IMR-90 (cell line): Measurements from ENCODE around the gene AMN. TPM values are rescaled to one million over a fixed set of nuclear protein-coding genes. Genes with fewer than 3 reads are reported as not detected.

Experiments used
- ATAC-seq: fragments of 200-7000 bp; cut with Tn5 transposase; 2 replicates; pipeline ENCODE4 v1.9.1; 2020; ENCODE audit warnings: low read depth, mild to moderate bottlenecking, moderate library complexity
- BruUV-seq: library from RNA; stranded (reverse); fragments of 400-500 nt; replicated peaks from 2 replicates; lab custom pipeline; 2021; lab: Mats Ljungman, UMichigan
- CTCF ChIA-PET: fragments of 300-600 bp; formaldehyde crosslinking; extraction: SDS; loops from one replicate; lab custom pipeline; 2021; ENCODE audit warnings: antibody characterized with exemption; lab: Yijun Ruan, JAX
- POLR2A ChIA-PET: fragments of 300-600 bp; sonication (Branson Sonifier 250); formaldehyde crosslinking; loops from one replicate; lab custom pipeline; 2022; ENCODE audit warnings: antibody characterized with exemption; ENCODE audit not compliant: unreplicated experiment; lab: Charles Lee
- DNase-seq: peaks from one replicate; pipeline ENCODE4 v3.0.0; 2013
- H2AFZ ChIP-seq: replicated peaks from 2 replicates; pipeline ENCODE3; 2013; ENCODE audit warnings: low read length, mild to moderate bottlenecking; ENCODE audit not compliant: poor library complexity
- H2AK5ac ChIP-seq: 2 replicates; pipeline ENCODE4 v1.6.1; 2013; ENCODE audit warnings: low read depth, low read length, inconsistent platforms
- H2AK9ac ChIP-seq: replicated peaks from 2 replicates; pipeline ENCODE3; 2013; ENCODE audit warnings: mild to moderate bottlenecking, low read depth, low read length, moderate library complexity; ENCODE audit not compliant: poor library complexity
- H2BK120ac ChIP-seq: 2 replicates; pipeline ENCODE4 v1.6.1; 2013; ENCODE audit warnings: low read depth, low read length, inconsistent platforms
- H2BK15ac ChIP-seq: 3 replicates; pipeline ENCODE4 v1.6.1; 2013; ENCODE audit warnings: low read depth, low read length, inconsistent platforms
- H2BK20ac ChIP-seq: 2 replicates; pipeline ENCODE4 v1.6.1; 2013; ENCODE audit warnings: low read depth, mild to moderate bottlenecking, inconsistent platforms, low read length, moderate library complexity
- H2BK5ac ChIP-seq: 2 replicates; pipeline ENCODE4 v1.6.1; 2013; ENCODE audit warnings: mild to moderate bottlenecking, low read depth, low read length, inconsistent platforms; ENCODE audit not compliant: poor library complexity, severe bottlenecking
- H3K14ac ChIP-seq: replicated peaks from 2 replicates; pipeline ENCODE4 v1.6.1; 2013; ENCODE audit warnings: low read depth, low read length, inconsistent platforms
- H3K18ac ChIP-seq: 2 replicates; pipeline ENCODE4 v1.6.1; 2013; ENCODE audit warnings: low read depth, low read length, control low read depth
- H3K23ac ChIP-seq: 2 replicates; pipeline ENCODE4 v1.6.1; 2013; ENCODE audit warnings: low read depth, low read length, inconsistent platforms
- H3K27ac ChIP-seq: 2 replicates; pipeline ENCODE4 v1.5.1; 2013; ENCODE audit warnings: mild to moderate bottlenecking, control low read depth, low read length; ENCODE audit not compliant: insufficient read depth
- H3K27me3 ChIP-seq: 2 replicates; pipeline ENCODE4 v1.6.1; 2013; ENCODE audit warnings: low read length; ENCODE audit not compliant: control insufficient read depth, insufficient read depth
- H3K36me3 ChIP-seq: 2 replicates; pipeline ENCODE4 v1.6.1; 2013; ENCODE audit warnings: low read length, mixed read lengths; ENCODE audit not compliant: control insufficient read depth, insufficient read depth
- H3K4ac ChIP-seq: 2 replicates; pipeline ENCODE4 v1.6.1; 2013; ENCODE audit warnings: low read depth, low read length, inconsistent platforms
- H3K4me1 ChIP-seq: 2 replicates; pipeline ENCODE4 v1.6.1; 2013; ENCODE audit warnings: low read length, mixed read lengths; ENCODE audit not compliant: control insufficient read depth, insufficient read depth
- H3K4me2 ChIP-seq: 2 replicates; pipeline ENCODE4 v1.6.1; 2013; ENCODE audit warnings: low read depth, mild to moderate bottlenecking, control low read depth, low read length, moderate library complexity
- H3K4me3 ChIP-seq: 2 replicates; pipeline ENCODE4 v1.5.1; 2013; ENCODE audit warnings: low read depth, mild to moderate bottlenecking, control low read depth, low read length, moderate library complexity; ENCODE audit not compliant: insufficient read depth
- H3K56ac ChIP-seq: 2 replicates; pipeline ENCODE4 v1.6.1; 2013; ENCODE audit warnings: low read length, inconsistent platforms; ENCODE audit not compliant: insufficient read depth; ENCODE audit errors: extremely low read depth
- H3K79me1 ChIP-seq, 2 experiments: 2 replicates each; pipeline ENCODE4 v1.6.1; 2013; ENCODE audit warnings: low read length in 2 of 2, inconsistent platforms in 1 of 2, low read depth in 1 of 2
- H3K9ac ChIP-seq: 2 replicates; pipeline ENCODE4 v1.6.1; 2013; ENCODE audit warnings: low read depth, low read length, control low read depth
- H3K9me1 ChIP-seq: 2 replicates; pipeline ENCODE4 v1.6.1; 2013; ENCODE audit warnings: low read length, inconsistent platforms; ENCODE audit not compliant: insufficient read depth
- H3K9me3 ChIP-seq: 2 replicates; pipeline ENCODE4 v1.6.1; 2013; ENCODE audit warnings: low read length; ENCODE audit not compliant: control insufficient read depth, insufficient read depth
- H4K20me1 ChIP-seq: 2 replicates; pipeline ENCODE4 v1.6.1; 2013; ENCODE audit warnings: low read length, inconsistent platforms; ENCODE audit not compliant: insufficient read depth
- H4K5ac ChIP-seq: 2 replicates; pipeline ENCODE4 v1.6.1; 2013; ENCODE audit warnings: mild to moderate bottlenecking, low read depth, low read length, control low read depth
- H4K8ac ChIP-seq, 2 experiments: 2 replicates each; pipeline ENCODE4 v1.6.1; 2013; ENCODE audit warnings: low read depth in 2 of 2, low read length in 2 of 2, control low read depth in 1 of 2, inconsistent platforms in 1 of 2
- H4K91ac ChIP-seq: 2 replicates; pipeline ENCODE4 v1.6.1; 2013; ENCODE audit warnings: low read depth, low read length, inconsistent platforms; ENCODE audit not compliant: insufficient read depth
- CEBPB ChIP-seq: IDR thresholded peaks from 2 replicates; pipeline ENCODE4 v1.6.1; 2012; ENCODE audit warnings: low read depth, low read length, improper control_type of control experiment
- CHD1 ChIP-seq: IDR thresholded peaks from 2 replicates; pipeline ENCODE4 v1.6.1; 2012; ENCODE audit warnings: low read depth, low read length, improper control_type of control experiment
- CTCF ChIP-seq: conservative IDR thresholded peaks from 2 replicates; pipeline ENCODE4 v1.5.1; 2012; ENCODE audit warnings: mild to moderate bottlenecking, low read depth, low read length, improper control_type of control experiment
- ELK1 ChIP-seq: fragments of 150-350 bp; IDR thresholded peaks from 2 replicates; pipeline ENCODE4 v1.6.1; 2016; ENCODE audit warnings: low read depth, mild to moderate bottlenecking, low read length, moderate library complexity, borderline replicate concordance
- FOS ChIP-seq: fragments of 150-350 bp; IDR thresholded peaks from 2 replicates; pipeline ENCODE4 v1.6.1; 2016; ENCODE audit warnings: low read depth, low read length
- MAFK ChIP-seq: IDR thresholded peaks from 2 replicates; pipeline ENCODE4 v1.6.1; 2012; ENCODE audit warnings: low read depth, low read length, improper control_type of control experiment
- MAZ ChIP-seq: IDR thresholded peaks from 2 replicates; pipeline ENCODE4 v1.6.1; 2012; ENCODE audit warnings: low read depth, mild to moderate bottlenecking, low read length, improper control_type of control experiment, moderate library complexity, borderline replicate concordance
- MXI1 ChIP-seq: IDR thresholded peaks from 2 replicates; pipeline ENCODE4 v1.6.1; 2012; ENCODE audit warnings: low read depth, mild to moderate bottlenecking, low read length, moderate library complexity, borderline replicate concordance
- NFE2L2 ChIP-seq: fragments of 150-350 bp; IDR thresholded peaks from 2 replicates; pipeline ENCODE4 v1.6.1; 2016; ENCODE audit warnings: low read depth, mild to moderate bottlenecking, low read length
- POLR2A ChIP-seq: IDR thresholded peaks from 2 replicates; pipeline ENCODE4 v1.6.1; 2012; ENCODE audit warnings: mild to moderate bottlenecking, low read depth, low read length
- RAD21 ChIP-seq: IDR thresholded peaks from 2 replicates; pipeline ENCODE4 v1.6.1; 2012; ENCODE audit warnings: low read length, improper control_type of control experiment
- RCOR1 ChIP-seq: IDR thresholded peaks from 2 replicates; pipeline ENCODE4 v1.6.1; 2012; ENCODE audit warnings: mild to moderate bottlenecking, low read length, improper control_type of control experiment; ENCODE audit not compliant: insufficient replicate concordance
- RFX5 ChIP-seq: IDR thresholded peaks from 2 replicates; pipeline ENCODE4 v1.8.0; 2012; ENCODE audit warnings: low read depth, mild to moderate bottlenecking, low read length, moderate library complexity
- SMC3 ChIP-seq: fragments of 150-350 bp; IDR thresholded peaks from 2 replicates; pipeline ENCODE4 v1.6.1; 2016; ENCODE audit warnings: low read depth, mild to moderate bottlenecking, antibody characterized with exemption, low read length, moderate library complexity
- USF2 ChIP-seq: fragments of 150-350 bp; IDR thresholded peaks from 2 replicates; pipeline ENCODE4 v1.6.1; 2017; ENCODE audit warnings: mild to moderate bottlenecking, antibody characterized with exemption, low read length, low read depth
- WGBS, 2 experiments: methylation state at CpG; one replicate each; pipeline versions ENCODE4 v1.1.5 to v1.1.7; 2013; ENCODE audit warnings: missing lambda C conversion rate in 2 of 2; ENCODE audit not compliant: insufficient read length in 1 of 2; ENCODE audit errors: extremely low coverage in 2 of 2; 5-methylcytosine and 5-hydroxymethylcytosine counted together
- dilution Hi-C: fragments of 300-500 bp; cut with HindIII; formaldehyde crosslinking; loops from one replicate; pipeline ENCODE4 v1.14.3; 2018; ENCODE audit warnings: low sequenced_read_pairs; ENCODE audit not compliant: unreplicated experiment
- in situ Hi-C: fragments of 300-500 bp; cut with MboI; formaldehyde crosslinking; loops from 3 replicates; pipeline ENCODE4 v1.14.3; 2019; ENCODE audit warnings: low sequenced_read_pairs, inconsistent platforms, mixed read lengths
- intact Hi-C: fragments of 100-400 bp; cut with micrococcal nuclease; formaldehyde crosslinking; loops from 2 replicates; pipeline ENCODE4 v1.10.0; 2022
- polyA plus RNA-seq, 3 experiments: library from polyadenylated mRNA; depleted of rRNA; stranded (reverse); fragments of >200 nt; gene quantifications; 2 replicates each; pipeline ENCODE4 v1.2.3, GENCODE V29; 2012; ENCODE audit warnings: low replicate concordance in 1 of 3
- total RNA-seq: library from RNA; depleted of rRNA; stranded (reverse); fragments of >200 nt; gene quantifications from 2 replicates; pipeline ENCODE4 v1.2.3, GENCODE V29; 2012

The AMN gene
- total and polyA plus RNA-seq, 2 of the 4 experiments (the other 2 are of a cell fraction) = under 0.01 to 0.24 TPM

- peak; percentile 58 for DNase-seq
- intact Hi-C loops = no loop called here
- peaks cover 24% of the 10 kb centered on the region for H4K20me1 ChIP-seq
- TF ChIP-seq MAZ = no peak
- no peak for TF ChIP-seq NFE2L2
- TF ChIP-seq CEBPB = no peak
- TF ChIP-seq ELK1 = no peak
- no peak for TF ChIP-seq RAD21
- TF ChIP-seq CHD1 = no peak
- no peak for TF ChIP-seq RCOR1
- no peak for TF ChIP-seq SMC3
- TF ChIP-seq MAFK = no peak
- no peak for TF ChIP-seq USF2
- TF ChIP-seq CTCF = no peak
- TF ChIP-seq MXI1 = no peak
- TF ChIP-seq FOS = no peak
- TF ChIP-seq RFX5 = no peak
- no peak for TF ChIP-seq POLR2A
These were observed 26.8 kb downstream of the AMN start for GRCh38 chr14:102949062-102949800.

More at GRCh38 chr14:102949062-102949800, 26.8 kb downstream of the AMN start:
- ChIA-PET CTCF (no interaction called here), POLR2A (no interaction called here)
- in situ Hi-C loops (no loop called here), dilution Hi-C loops (no loop called here)
- peaks cover 28% of the 10 kb centered on the region for H3K9me1 ChIP-seq
- no peak overlapping the region; the same call in 1 of the 2 replicates for H3K4me2 ChIP-seq
- H3K4ac ChIP-seq = peak overlapping the region; percentile 51; the same call in 1 of the 2 replicates
- no peak overlapping the region for H2BK120ac ChIP-seq
- ATAC-seq = peak; percentile 16
- H2BK15ac ChIP-seq = no peak overlapping the region
- no peak overlapping the region for H3K56ac ChIP-seq
- no peak overlapping the region; the same call in 1 of the 2 replicates for H2BK20ac ChIP-seq
- H2AK5ac ChIP-seq = peak overlapping the region; percentile 63; the same call in 1 of the 2 replicates
- H2AFZ ChIP-seq = peak overlapping the region; percentile 37
- no TSS peak for BruUV-seq
- H4K8ac ChIP-seq = no peak overlapping the region
- peak overlapping the region; percentile 79 for H2AK9ac ChIP-seq
- no peak overlapping the region for H3K9ac ChIP-seq
- H3K4me3 ChIP-seq = no peak overlapping the region
- H3K27me3 ChIP-seq = no peaks in the 10 kb centered on the region
- H4K91ac ChIP-seq = no peak overlapping the region
- H3K23ac ChIP-seq = no peak overlapping the region; the same call in 1 of the 2 replicates
- peaks cover 6 to 32% of the 10 kb centered on the region in 2 experiments; a peak in 3 of 4 replicates for H3K79me1 ChIP-seq
- H2BK5ac ChIP-seq = no peak overlapping the region
- peak overlapping the region; percentile 36; the same call in 1 of the 2 replicates for H3K14ac ChIP-seq
- H3K9me3 ChIP-seq = no peaks in the 10 kb centered on the region
- peaks cover 85% of the 10 kb centered on the region for H3K36me3 ChIP-seq
- no peak overlapping the region for H3K27ac ChIP-seq
- no peak overlapping the region for H3K18ac ChIP-seq
- 74% methylated on average over 4 of the region's 28 CpGs; no CpG with 5 or more reads in 1 of the 2 experiments for WGBS, 2 experiments
- peaks cover 15% of the 10 kb centered on the region for H3K4me1 ChIP-seq
- no peak overlapping the region for H4K5ac ChIP-seq
